GM19463 (cell line): ENCODE measurements around the gene CEL.
"Not testable (repeated sequence)": the region's sequence is repeated elsewhere in the genome, so short reads cannot be mapped to it uniquely, and the experiment has no call there.

ENCODE experiments used
- ATAC-seq: cut with Tn5 transposase; IDR thresholded peaks from one replicate; pipeline ENCODE4 v1.9.1; 2021; ENCODE audit warnings: mild to moderate bottlenecking, moderate library complexity; ENCODE audit not compliant: unreplicated experiment

Gene CEL

GRCh38 chr9:133046196-133046899 is 15.4 kb upstream of the CEL start:
- ATAC-seq = no peak

GRCh38 chr9:133046900-133047295 is 14.9 kb upstream of the CEL start:
- ATAC-seq = no peak

- ATAC-seq = no peak
Observed at GRCh38 chr9:133048595-133048994, 13.2 kb upstream of the CEL start.

- ATAC-seq = no peak
Observed at GRCh38 chr9:133049043-133049442, 12.7 kb upstream of the CEL start.

- ATAC-seq = no peak
Observed at GRCh38 chr9:133050142-133050541, 11.6 kb upstream of the CEL start.

GRCh38 chr9:133050781-133051180 is 11.0 kb upstream of the CEL start:
- no peak for ATAC-seq

GRCh38 chr9:133051281-133051900 is 10.4 kb upstream of the CEL start:
- ATAC-seq = no peak

- ATAC-seq = no peak
Observed at GRCh38 chr9:133051966-133052539, 9.7 kb upstream of the CEL start.

- ATAC-seq = no peak
Observed at GRCh38 chr9:133054194-133054890, 7.4 kb upstream of the CEL start.

GRCh38 chr9:133054966-133055365 is 6.8 kb upstream of the CEL start:
- no peak for ATAC-seq

GRCh38 chr9:133055788-133056420 is 5.9 kb upstream of the CEL start:
- no peak for ATAC-seq

- ATAC-seq = no peak
Observed at GRCh38 chr9:133056533-133056932, 5.2 kb upstream of the CEL start.

- ATAC-seq = no peak
Observed at GRCh38 chr9:133057006-133057405, 4.8 kb upstream of the CEL start.

- no peak for ATAC-seq
Observed at GRCh38 chr9:133057553-133057952, 4.2 kb upstream of the CEL start.

- ATAC-seq = no peak
Observed at GRCh38 chr9:133058071-133058470, 3.7 kb upstream of the CEL start.

GRCh38 chr9:133058550-133059320 is 3.0 kb upstream of the CEL start:
- ATAC-seq = no peak

- ATAC-seq = no peak
Observed at GRCh38 chr9:133059623-133060022, 2.2 kb upstream of the CEL start.

- no peak for ATAC-seq
Observed at GRCh38 chr9:133060417-133060841, 1.4 kb upstream of the CEL start.

- ATAC-seq = not testable (repeated sequence)
Observed at GRCh38 chr9:133061019-133061763, 590 bp upstream of the CEL start.

- ATAC-seq = not testable (repeated sequence)
Observed at GRCh38 chr9:133062569-133062968, 788 bp downstream of the CEL start.
